HG03442 (cell line): ENCODE measurements around the gene ZBTB47.

Experiments
- ATAC-seq: cut with Tn5 transposase; IDR thresholded peaks from one replicate; pipeline ENCODE4 v1.9.1; 2021; ENCODE audit warnings: mild to moderate bottlenecking, moderate library complexity; ENCODE audit not compliant: unreplicated experiment

The ZBTB47 gene

GRCh38 chr3:42652611-42653302 is 740 bp upstream of the ZBTB47 start:
- ATAC-seq: peak; percentile 63

GRCh38 chr3:42653303-42653559 is 266 bp upstream of the ZBTB47 start:
- ATAC-seq: no peak

- ATAC-seq: no peak
Observed at GRCh38 chr3:42654331-42655201, 1.1 kb downstream of the ZBTB47 start.

- ATAC-seq: no peak
Observed at GRCh38 chr3:42655331-42655888, 1.9 kb downstream of the ZBTB47 start.

GRCh38 chr3:42655980-42656679 is 2.6 kb downstream of the ZBTB47 start:
- ATAC-seq: no peak

GRCh38 chr3:42656680-42657610 is 3.4 kb downstream of the ZBTB47 start:
- ATAC-seq: no peak

GRCh38 chr3:42657675-42658074 is 4.2 kb downstream of the ZBTB47 start:
- ATAC-seq: no peak

- no peak for ATAC-seq
Observed at GRCh38 chr3:42658091-42658770, 4.7 kb downstream of the ZBTB47 start.

- no peak for ATAC-seq
Observed at GRCh38 chr3:42658771-42659390, 5.4 kb downstream of the ZBTB47 start.

- ATAC-seq: no peak
Observed at GRCh38 chr3:42659451-42660130, 6.1 kb downstream of the ZBTB47 start.

- ATAC-seq: no peak
Observed at GRCh38 chr3:42660131-42660715, 6.7 kb downstream of the ZBTB47 start.

GRCh38 chr3:42660898-42661297 is 7.4 kb downstream of the ZBTB47 start:
- no peak for ATAC-seq

GRCh38 chr3:42661593-42662022 is 8.1 kb downstream of the ZBTB47 start:
- no peak for ATAC-seq

GRCh38 chr3:42662037-42662812 is 8.7 kb downstream of the ZBTB47 start:
- ATAC-seq: no peak

- ATAC-seq: no peak
Observed at GRCh38 chr3:42662813-42663535, 9.5 kb downstream of the ZBTB47 start.

GRCh38 chr3:42663581-42664437 is 10.3 kb downstream of the ZBTB47 start:
- no peak for ATAC-seq
